Uterus (tissue), 4 donors: ENCODE results near the gene HIP1. TPM values are rescaled to one million over a fixed set of nuclear protein-coding genes. Genes with fewer than 3 reads are reported as not detected.
A peak's percentile ranks its signal among the peaks of the same experiment; 100 is the strongest.

Source experiments
- DNase-seq, 2 donors: peaks; one replicate each; pipeline ENCODE4 v3.0.0-alpha.2; 2019 to 2020
- H3K27ac ChIP-seq, 2 donors: fragments of 200-600 bp; sonication (generic); 1 replicate in 1 of 2; 2 replicates in 1 of 2; pipeline ENCODE4 v1.5.1; 2016 to 2018
- H3K27me3 ChIP-seq, 2 donors: fragments of 200-600 bp; sonication (generic); one replicate each; pipeline ENCODE4 v1.5.1; 2018 to 2019; ENCODE audit warnings: control low read depth in 1 of 2
- H3K36me3 ChIP-seq, 2 donors: fragments of 200-600 bp; sonication (generic); one replicate each; pipeline ENCODE4 v1.5.1; 2019; ENCODE audit warnings: control low read depth in 1 of 2
- H3K4me1 ChIP-seq, 2 donors: fragments of 200-600 bp; sonication (generic); one replicate each; pipeline ENCODE4 v1.5.1; 2018 to 2019; ENCODE audit warnings: control low read depth in 1 of 2
- H3K4me3 ChIP-seq, 2 donors: fragments of 200-600 bp; sonication (generic); 1 replicate in 1 of 2; 2 replicates in 1 of 2; pipeline ENCODE4 v1.5.1; 2018 to 2019; ENCODE audit warnings: mild to moderate bottlenecking in 1 of 2
- H3K9me3 ChIP-seq, 2 donors: fragments of 200-600 bp; sonication (generic); one replicate each; pipeline ENCODE4 v1.5.1; 2019; ENCODE audit warnings: control low read depth in 1 of 2
- POLR2A ChIP-seq, 2 donors: fragments of 450-650 bp; IDR thresholded peaks; one replicate each; pipeline ENCODE4 v1.6.1; 2016; ENCODE audit warnings: antibody characterized with exemption in 2 of 2, mild to moderate bottlenecking in 1 of 2, moderate library complexity in 1 of 2
- intact Hi-C: fragments of 100-400 bp; cut with DNase I; formaldehyde crosslinking; loops from one replicate; pipeline ENCODE4 v1.15.1; 2023; ENCODE audit warnings: low total_unique reads
- total RNA-seq, 4 donors: library from RNA; depleted of rRNA in 3 of 4; stranded (reverse); fragments of >200 nt in 3 of 4; gene quantifications; one replicate each; pipeline versions ENCODE4 v1.1.0 to v1.2.4, GENCODE V29; 2014 to 2023
- TF ChIP-seq, protein P1 (sequence below), 4 experiments: fragments of 200-600 bp in 2 of 4; fragments of 450-650 bp in 2 of 4; sonication (generic) in 2 of 4; IDR thresholded peaks; one replicate each; pipeline ENCODE4 v1.5.1; 2016 to 2019; ENCODE audit warnings: antibody characterized with exemption in 4 of 4, mild to moderate bottlenecking in 2 of 4, moderate library complexity in 1 of 4
- donor health status: DM: yes; HTN: yes; CAD: no.

HIP1 gene
- total RNA-seq, 4 donors from 2014 or later = 13.1 to 48.8 (median 20.3) TPM

DNA sequence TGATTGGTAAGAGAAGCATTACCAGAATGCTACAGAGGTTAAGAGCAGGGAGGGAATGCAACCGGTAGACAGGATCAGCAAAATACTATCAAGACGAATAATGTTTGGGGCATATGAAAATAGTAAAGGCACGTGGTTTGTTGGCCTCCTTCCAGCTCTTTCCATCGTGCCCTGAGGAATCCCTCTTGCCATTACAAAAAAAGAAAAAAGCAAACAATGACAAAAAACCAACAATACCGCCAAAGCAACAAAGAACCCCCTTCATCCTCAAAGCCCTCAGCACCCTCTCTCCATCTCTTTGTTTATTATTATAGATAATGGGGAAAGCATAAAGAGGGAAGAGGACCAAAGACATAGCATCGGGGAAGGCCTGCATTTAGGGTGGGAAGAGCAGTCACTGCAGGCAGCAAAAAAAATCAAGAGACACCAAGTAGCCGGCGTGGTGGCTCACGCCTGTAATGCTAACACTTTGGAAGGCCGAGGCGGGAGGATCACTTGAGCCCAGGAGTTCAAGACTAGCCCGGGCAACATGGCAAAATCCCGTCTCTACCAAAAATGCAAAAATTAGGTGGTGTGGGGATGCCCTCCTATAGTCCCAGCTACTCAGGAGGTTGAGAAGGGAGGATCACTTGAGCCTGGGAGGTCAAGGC, 78.0 kb downstream of the HIP1 start:
- no peak for TF ChIP-seq POLR2A (IDR thresholded peaks at IDR 0.05)
- TF ChIP-seq, protein P1, sequence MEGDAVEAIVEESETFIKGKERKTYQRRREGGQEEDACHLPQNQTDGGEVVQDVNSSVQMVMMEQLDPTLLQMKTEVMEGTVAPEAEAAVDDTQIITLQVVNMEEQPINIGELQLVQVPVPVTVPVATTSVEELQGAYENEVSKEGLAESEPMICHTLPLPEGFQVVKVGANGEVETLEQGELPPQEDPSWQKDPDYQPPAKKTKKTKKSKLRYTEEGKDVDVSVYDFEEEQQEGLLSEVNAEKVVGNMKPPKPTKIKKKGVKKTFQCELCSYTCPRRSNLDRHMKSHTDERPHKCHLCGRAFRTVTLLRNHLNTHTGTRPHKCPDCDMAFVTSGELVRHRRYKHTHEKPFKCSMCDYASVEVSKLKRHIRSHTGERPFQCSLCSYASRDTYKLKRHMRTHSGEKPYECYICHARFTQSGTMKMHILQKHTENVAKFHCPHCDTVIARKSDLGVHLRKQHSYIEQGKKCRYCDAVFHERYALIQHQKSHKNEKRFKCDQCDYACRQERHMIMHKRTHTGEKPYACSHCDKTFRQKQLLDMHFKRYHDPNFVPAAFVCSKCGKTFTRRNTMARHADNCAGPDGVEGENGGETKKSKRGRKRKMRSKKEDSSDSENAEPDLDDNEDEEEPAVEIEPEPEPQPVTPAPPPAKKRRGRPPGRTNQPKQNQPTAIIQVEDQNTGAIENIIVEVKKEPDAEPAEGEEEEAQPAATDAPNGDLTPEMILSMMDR (IDR thresholded peaks at IDR 0.05) = no peak
- Histone ChIP-seq H3K27ac (no peak overlapping the region), H3K27me3 (no peaks in the 10 kb centered on the region), H3K9me3 (no peaks in the 10 kb centered on the region), H3K4me3 (no peak overlapping the region), H3K4me1 (no peaks in the 10 kb centered on the region), H3K36me3 (no peaks in the 10 kb centered on the region)
- intact Hi-C loops = no loop called here
- no peak for DNase-seq

DNA sequence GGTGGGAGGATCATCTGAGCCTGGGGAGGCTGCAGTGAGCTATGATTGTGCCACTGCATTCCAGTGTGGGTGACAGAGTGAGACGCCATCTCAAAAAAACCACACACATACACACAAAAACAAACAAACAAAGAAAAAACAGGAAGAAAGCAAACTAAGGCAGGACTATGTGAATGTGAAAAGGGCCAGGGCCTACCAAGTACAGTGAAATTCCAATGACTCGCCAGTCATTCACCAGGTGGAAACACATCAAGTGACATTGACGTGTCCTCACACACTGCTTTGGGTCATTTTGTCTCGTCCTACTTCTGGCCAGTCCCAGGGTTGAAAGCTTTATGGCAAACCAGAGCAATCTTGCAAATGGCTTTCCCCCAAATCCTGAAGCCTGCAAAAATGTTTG, 79.9 kb downstream of the HIP1 start:
- intact Hi-C loops = no loop called here
- Histone ChIP-seq H3K36me3 (no peaks in the 10 kb centered on the region), H3K4me3 (no peak overlapping the region), H3K4me1 (no peaks in the 10 kb centered on the region), H3K27ac (peak overlapping the region in 1 of 2 donors; percentile 21), H3K27me3 (no peaks in the 10 kb centered on the region), H3K9me3 (no peaks in the 10 kb centered on the region)
- TF ChIP-seq, protein P1 (IDR thresholded peaks at IDR 0.05) = no peak
- no peak for TF ChIP-seq POLR2A (IDR thresholded peaks at IDR 0.05)
- no peak for DNase-seq

DNA sequence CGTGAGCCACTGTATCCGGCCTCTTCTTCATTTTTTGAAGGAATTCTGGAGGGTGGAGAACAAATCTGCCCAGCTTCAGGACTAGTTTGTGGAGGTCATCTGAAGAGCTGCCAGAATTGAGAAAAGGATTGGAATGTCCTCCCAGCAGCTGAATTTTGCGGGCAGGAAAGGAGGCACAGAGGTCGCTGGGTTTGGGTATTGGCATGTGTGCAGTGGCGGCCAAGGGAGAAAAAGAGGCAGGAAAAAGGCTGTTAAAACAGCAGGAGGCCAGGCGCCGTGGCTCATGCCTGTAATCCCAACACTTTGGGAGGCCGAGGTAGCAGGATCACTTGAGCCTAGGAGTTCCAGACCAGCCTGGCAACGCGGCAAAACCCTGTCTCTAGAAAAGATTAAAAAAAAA, 80.4 kb downstream of the HIP1 start:
- TF ChIP-seq, protein P1 (IDR thresholded peaks at IDR 0.05) = no peak
- no peak for TF ChIP-seq POLR2A (IDR thresholded peaks at IDR 0.05)
- H3K27ac ChIP-seq = peak overlapping the region; percentile 15 to 21
- H3K36me3 ChIP-seq = no peaks in the 10 kb centered on the region
- no peak for DNase-seq
- intact Hi-C loops = no loop called here
- H3K4me3 ChIP-seq = no peak overlapping the region
- no peaks in the 10 kb centered on the region for H3K4me1 ChIP-seq
- H3K27me3 ChIP-seq = no peaks in the 10 kb centered on the region
- no peaks in the 10 kb centered on the region for H3K9me3 ChIP-seq

DNA sequence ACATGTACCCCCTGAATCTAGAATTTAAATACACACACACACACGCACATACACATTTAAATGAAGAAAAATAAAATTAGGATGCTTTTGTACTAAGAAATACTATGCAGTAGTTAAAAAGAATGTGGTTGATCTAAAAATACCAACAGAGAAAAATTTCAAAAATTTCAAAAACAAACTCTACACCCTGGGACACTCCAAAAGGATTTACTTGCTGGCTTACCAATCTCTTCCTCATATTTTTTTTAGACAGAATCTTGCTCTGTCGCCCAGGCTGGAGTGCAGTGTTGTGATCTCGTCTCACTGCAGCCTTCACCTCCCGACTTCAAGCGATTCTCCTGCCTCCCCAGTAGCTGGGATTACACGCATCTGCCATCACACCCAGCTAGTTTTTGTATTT, 80.9 kb downstream of the HIP1 start:
- TF ChIP-seq, protein P1 (IDR thresholded peaks at IDR 0.05) = no peak
- no peak for TF ChIP-seq POLR2A (IDR thresholded peaks at IDR 0.05)
- no peaks in the 10 kb centered on the region for H3K36me3 ChIP-seq
- intact Hi-C loops = no loop called here
- no peak for DNase-seq
- no peaks in the 10 kb centered on the region for H3K9me3 ChIP-seq
- no peaks in the 10 kb centered on the region for H3K27me3 ChIP-seq
- peak overlapping the region; percentile 15 to 21 for H3K27ac ChIP-seq
- no peak overlapping the region for H3K4me3 ChIP-seq
- H3K4me1 ChIP-seq = no peaks in the 10 kb centered on the region

DNA sequence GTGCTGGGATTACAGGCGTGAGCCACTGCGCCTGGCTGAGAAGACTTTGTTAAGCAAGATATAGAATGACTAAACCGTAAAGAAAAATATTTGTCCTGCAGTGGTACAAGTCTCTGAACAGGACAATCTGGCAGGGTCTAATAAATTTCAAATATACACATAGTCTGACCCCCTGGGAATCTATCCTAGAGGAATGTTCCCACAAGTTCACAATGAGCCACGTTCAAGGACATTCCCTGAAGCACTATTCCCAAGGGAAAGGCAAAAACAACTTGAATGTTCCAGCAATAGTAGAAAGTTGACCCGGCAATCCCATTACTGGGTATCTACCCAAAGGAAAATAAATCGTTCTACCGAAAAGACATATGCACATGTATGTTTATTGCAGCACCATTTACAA, 82.0 kb downstream of the HIP1 start:
- Histone ChIP-seq H3K4me1 (no peaks in the 10 kb centered on the region), H3K27me3 (no peaks in the 10 kb centered on the region), H3K36me3 (no peaks in the 10 kb centered on the region), H3K27ac (peak overlapping the region in 1 of 2 donors; percentile 27), H3K4me3 (no peak overlapping the region), H3K9me3 (no peaks in the 10 kb centered on the region)
- DNase-seq = no peak
- TF ChIP-seq, protein P1 (IDR thresholded peaks at IDR 0.05) = no peak
- TF ChIP-seq POLR2A (IDR thresholded peaks at IDR 0.05) = no peak
- intact Hi-C loops = no loop called here
